A673 (cell line): Measurements from ENCODE around the gene SLC16A9. TPM values are rescaled to one million over a fixed set of nuclear protein-coding genes. Genes with fewer than 3 reads are reported as not detected.
A peak's percentile ranks its signal among the peaks of the same experiment; 100 is the strongest.

Experiments used
- Bru-seq: library from RNA; stranded (reverse); fragments of 400-500 nt; gene quantifications from one replicate; lab custom pipeline; 2021; lab: Mats Ljungman, UMichigan
- BruChase-seq, 2 experiments: library from RNA; stranded (reverse); fragments of 400-500 nt; gene quantifications; one replicate each; lab custom pipeline; 2021; lab: Mats Ljungman, UMichigan
- BruUV-seq: library from RNA; stranded (reverse); fragments of 400-500 nt; replicated peaks from 2 replicates; lab custom pipeline; 2021; lab: Mats Ljungman, UMichigan
- CTCF ChIA-PET: fragments of 300-600 bp; sonication (Branson Sonifier 250); formaldehyde crosslinking; loops from one replicate; lab custom pipeline; 2022; ENCODE audit warnings: antibody characterized with exemption; lab: Charles Lee
- POLR2A ChIA-PET: fragments of 300-600 bp; sonication (Branson Sonifier 250); formaldehyde crosslinking; loops from one replicate; lab custom pipeline; 2022; ENCODE audit warnings: antibody characterized with exemption; ENCODE audit not compliant: low non-redundant PET; lab: Charles Lee
- DNase-seq: peaks from one replicate; pipeline ENCODE4 v3.0.0-alpha.2; 2015; ENCODE audit warnings: low spot score
- H3K27ac ChIP-seq: fragments of 200-600 bp; sonication (generic); 2 replicates; pipeline ENCODE4 v1.5.1; 2016; ENCODE audit warnings: mixed run types, low read depth, mild to moderate bottlenecking, mixed read lengths, antibody characterized with exemption, low read length; ENCODE audit not compliant: poor library complexity, severe bottlenecking
- H3K27me3 ChIP-seq: fragments of 200-600 bp; sonication (generic); replicated peaks from 2 replicates; pipeline ENCODE4 v1.6.1; 2017; ENCODE audit warnings: mixed run types, low read depth, mild to moderate bottlenecking, mixed read lengths, antibody characterized with exemption, low read length; ENCODE audit not compliant: insufficient read depth, poor library complexity
- H3K36me3 ChIP-seq: fragments of 200-600 bp; sonication (generic); 2 replicates; pipeline ENCODE4 v1.6.1; 2016; ENCODE audit warnings: mixed run types, mild to moderate bottlenecking, mixed read lengths, antibody characterized with exemption, low read length; ENCODE audit not compliant: insufficient read depth, poor library complexity, severe bottlenecking
- H3K4me1 ChIP-seq: fragments of 200-600 bp; sonication (generic); 2 replicates; pipeline ENCODE4 v1.6.1; 2017; ENCODE audit warnings: mixed run types, mild to moderate bottlenecking, mixed read lengths, antibody characterized with exemption, low read length; ENCODE audit not compliant: insufficient read depth, poor library complexity, severe bottlenecking
- H3K4me3 ChIP-seq: fragments of 200-600 bp; sonication (generic); 2 replicates; pipeline ENCODE4 v1.5.1; 2016; ENCODE audit warnings: low read depth, mixed run types, mild to moderate bottlenecking, mixed read lengths, low read length; ENCODE audit not compliant: poor library complexity, severe bottlenecking
- H3K9me3 ChIP-seq: fragments of 200-600 bp; sonication (generic); 2 replicates; pipeline ENCODE4 v1.6.1; 2016; ENCODE audit warnings: mixed run types, low read depth, mild to moderate bottlenecking, mixed read lengths, antibody characterized with exemption, low read length; ENCODE audit not compliant: poor library complexity, severe bottlenecking
- CTCF ChIP-seq: fragments of 300-800, 200-600 bp; sonication (generic); conservative IDR thresholded peaks from 2 replicates; pipeline ENCODE4 v1.5.1; 2017; ENCODE audit warnings: low read depth, mild to moderate bottlenecking, antibody characterized with exemption, low read length, moderate library complexity, mixed read lengths
- EZH2 ChIP-seq: fragments of 200-600 bp; sonication (generic); IDR thresholded peaks from 2 replicates; pipeline ENCODE4 v1.6.1; 2017; ENCODE audit warnings: borderline replicate concordance, low read depth, mild to moderate bottlenecking, mixed read lengths, antibody characterized with exemption, low read length; ENCODE audit not compliant: poor library complexity, severe bottlenecking
- intact Hi-C: fragments of 100-400 bp; cut with micrococcal nuclease; formaldehyde crosslinking; loops from one replicate; pipeline ENCODE4 v1.10.0; 2022; ENCODE audit not compliant: unreplicated experiment
- long read RNA-seq: library from polyadenylated mRNA; stranded (forward); transcript quantifications from one replicate; pipeline ENCODE4 v2.0.0, GENCODE V29; 2022
- total RNA-seq: library from RNA; stranded (reverse); gene quantifications from 2 replicates; pipeline ENCODE4 v1.2.3, GENCODE V29; 2021

Gene SLC16A9
- total RNA-seq (2.9 and 3.0 TPM in 2 replicates), Bru-seq, nascent RNA (percentile 41 among the genes with signal in this experiment), BruChase-seq, experiment 1, labeled RNA remaining after a 2-hour chase (percentile 47 among the genes with signal in this experiment), BruChase-seq, experiment 2, labeled RNA remaining after a 6-hour chase (percentile 44 among the genes with signal in this experiment)
- long read RNA-seq, full-length matches to known transcripts: 8 of 14 reads
- long read RNA-seq, partial matches to known transcripts: 0 of 14 reads
- long read RNA-seq, other reads (novel, unspliced or antisense): 6 of 14 reads

GRCh38 chr10:59709395-59710125, at the start of gene SLC16A9:
TSS of gene SLC16A9 (minus strand) at chr10:59709850. CDS start at chr10:59684291, 25,559 bp downstream.
- H3K4me3 ChIP-seq: peak within 1 kb of the TSS; percentile 69
- no peak for TF ChIP-seq EZH2
- TF ChIP-seq CTCF: peak; percentile 46
- peaks cover 5% of the 10 kb centered on the region for H3K4me1 ChIP-seq
- peaks cover 57% of the 10 kb centered on the region for H3K27me3 ChIP-seq
- no TSS peak for BruUV-seq
- ChIA-PET CTCF (interaction anchor here (0.6 kb wide), 2 partner anchors 8 to 693 kb away, joined by 5 to 7 read pairs; no protein-coding TSS in a partner anchor), POLR2A (interaction anchor here (0.6 kb wide), 1 partner anchor 115 kb away, joined by 11 read pairs; no protein-coding TSS in a partner anchor)
- H3K9me3 ChIP-seq: no peaks in the 10 kb centered on the region
- H3K36me3 ChIP-seq: no peaks in the 10 kb centered on the region
- intact Hi-C loops: loop anchor here (5.0 kb wide), 1 partner anchor 82 kb away; no protein-coding TSS in a partner anchor
- DNase-seq: peak; percentile 74
- H3K27ac ChIP-seq: peak within 1 kb of the TSS; percentile 60

GRCh38 chr10:59757966-59758365, 48.3 kb upstream of the SLC16A9 start:
- H3K27me3 ChIP-seq: no peaks in the 10 kb centered on the region
- BruUV-seq: no TSS peak
- TF ChIP-seq CTCF: no peak
- TF ChIP-seq EZH2: no peak
- CTCF ChIA-PET: no interaction called here
- intact Hi-C loops: no loop called here
- no peak overlapping the region for H3K27ac ChIP-seq
- no peak overlapping the region for H3K4me3 ChIP-seq
- H3K36me3 ChIP-seq: no peaks in the 10 kb centered on the region
- no peak for DNase-seq
- POLR2A ChIA-PET: no interaction called here
- no peaks in the 10 kb centered on the region for H3K9me3 ChIP-seq
- no peaks in the 10 kb centered on the region for H3K4me1 ChIP-seq

DNA sequence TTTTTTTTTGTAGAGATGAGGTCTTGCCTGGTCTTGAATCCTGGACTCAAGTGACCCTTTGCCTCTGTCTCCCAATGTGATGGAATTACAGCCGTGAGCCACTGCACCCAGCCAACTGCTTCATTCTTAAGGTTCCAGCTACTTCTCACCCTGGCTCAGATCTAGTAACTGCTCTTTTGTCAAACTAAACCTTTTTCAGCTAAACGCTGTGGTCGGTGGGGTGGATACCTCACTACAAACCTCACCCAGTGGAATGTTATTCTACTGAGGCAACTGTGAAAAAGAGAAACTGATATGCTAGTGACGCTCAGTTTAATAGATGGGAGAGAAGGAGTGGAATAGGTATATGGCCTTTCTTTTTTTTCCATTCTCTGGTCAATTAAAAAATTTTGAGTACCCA, 45.3 kb upstream of the SLC16A9 start:
- Histone ChIP-seq H3K4me1 (no peaks in the 10 kb centered on the region), H3K9me3 (no peaks in the 10 kb centered on the region), H3K27ac (no peak overlapping the region), H3K4me3 (no peak overlapping the region), H3K36me3 (no peaks in the 10 kb centered on the region), H3K27me3 (no peaks in the 10 kb centered on the region)
- intact Hi-C loops: loop anchor here (5.0 kb wide), 1 partner anchor 128 kb away; no protein-coding TSS in a partner anchor
- no peak for TF ChIP-seq CTCF
- no peak for TF ChIP-seq EZH2
- ChIA-PET CTCF (no interaction called here), POLR2A (interaction anchor here (0.6 kb wide), 1 partner anchor 38 kb away, joined by 5 read pairs; no protein-coding TSS in a partner anchor)
- DNase-seq: no peak
- no TSS peak for BruUV-seq
